IPS DF 4.7 (cell line): ENCODE data around the gene KCTD19.

ENCODE experiments used
- DNase-seq: peaks from one replicate; pipeline ENCODE4 v3.0.0-alpha.2; 2013; ENCODE audit warnings: low spot score; ENCODE audit errors: extremely low read depth

The KCTD19 gene

DNA sequence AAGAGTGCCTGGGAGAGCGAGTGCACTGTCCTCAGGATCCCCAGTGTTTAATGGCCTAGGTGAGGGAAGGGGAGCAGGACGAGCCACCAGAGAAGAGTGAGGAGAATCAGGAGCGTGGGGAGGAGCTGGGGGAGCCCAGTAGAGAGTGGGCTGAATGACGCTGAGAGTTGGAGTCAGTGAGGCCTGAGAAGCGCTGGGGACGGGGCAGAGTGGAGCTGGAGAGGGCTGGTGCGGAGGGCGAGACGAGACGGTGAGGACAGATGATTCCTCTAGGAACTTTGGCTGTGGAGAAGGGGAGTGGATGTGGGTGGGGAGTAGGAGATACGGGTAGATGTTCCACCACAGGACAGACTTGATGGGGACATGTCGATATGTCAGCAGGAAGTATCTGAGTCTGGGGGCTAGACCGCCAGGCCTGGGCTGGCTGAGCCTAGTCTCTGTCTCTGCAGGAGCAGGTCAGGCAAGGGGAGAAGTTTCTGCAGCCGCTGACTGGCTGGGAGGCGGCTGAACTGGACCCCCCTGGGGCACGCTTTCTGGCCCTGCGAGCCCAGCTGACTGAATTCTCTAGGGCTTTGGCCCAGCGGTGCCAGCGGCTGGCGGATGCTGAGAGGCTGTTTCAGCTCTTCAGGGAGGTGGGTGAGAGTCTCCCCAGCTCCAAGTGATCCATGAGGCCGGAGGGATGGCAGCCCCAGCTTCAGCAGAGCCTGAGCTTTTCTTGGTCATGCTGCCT lies 42.5 kb downstream of the KCTD19 start:
- no peak for DNase-seq

DNA sequence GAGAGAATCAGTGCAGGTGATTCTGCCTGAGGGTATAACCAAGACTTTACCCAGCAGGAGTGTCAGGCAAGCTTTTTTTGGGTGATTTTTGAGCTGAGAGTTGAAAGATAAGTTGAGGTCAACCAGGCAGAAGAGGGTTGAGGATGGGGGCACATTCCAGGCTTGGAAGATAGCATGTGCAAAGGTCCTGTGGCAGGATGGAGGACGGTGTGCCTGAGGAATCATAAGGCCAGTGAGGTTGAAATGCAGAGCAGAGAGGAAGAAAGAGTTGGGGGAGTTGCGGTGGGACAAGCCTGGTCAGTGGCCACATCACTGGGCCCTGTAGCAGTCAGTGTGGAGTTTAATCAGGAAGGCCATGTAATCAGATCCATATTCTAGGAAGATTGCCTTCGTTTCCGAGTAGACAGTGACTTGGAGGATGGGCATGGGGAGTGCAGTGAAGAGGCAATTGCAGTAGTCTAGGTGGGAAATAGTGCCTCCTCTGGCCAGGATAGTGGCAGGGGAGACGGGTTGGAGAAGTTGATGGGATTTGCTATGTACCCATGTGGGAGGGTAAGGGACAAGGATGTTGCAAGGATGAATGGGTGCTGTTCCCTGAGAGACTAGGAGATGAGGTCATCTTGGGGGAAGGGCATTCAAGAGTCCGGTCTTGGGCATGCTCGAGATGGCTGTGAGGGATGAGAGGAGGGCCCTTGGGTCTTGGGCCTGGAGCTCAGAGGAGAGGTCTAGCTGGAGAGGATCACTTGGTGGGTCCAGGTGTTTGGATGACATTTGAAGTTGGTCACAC lies 43.3 kb downstream of the KCTD19 start:
- DNase-seq: no peak

DNA sequence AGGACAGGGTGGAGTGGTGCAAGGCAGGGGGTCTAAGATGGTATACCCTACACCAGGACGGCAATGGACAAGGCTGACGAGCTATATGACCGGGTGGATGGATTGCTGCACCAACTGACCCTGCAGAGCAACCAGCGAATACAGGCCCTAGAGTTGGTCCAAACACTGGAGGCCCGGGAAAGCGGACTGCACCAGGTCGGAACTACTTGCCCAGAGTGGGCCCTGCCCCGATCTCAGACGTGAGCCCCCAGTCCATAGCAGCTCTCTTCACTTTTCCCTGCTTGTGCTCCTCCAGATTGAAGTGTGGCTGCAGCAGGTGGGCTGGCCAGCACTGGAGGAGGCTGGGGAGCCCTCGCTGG lies 44.1 kb downstream of the KCTD19 start:
- DNase-seq: no peak

DNA sequence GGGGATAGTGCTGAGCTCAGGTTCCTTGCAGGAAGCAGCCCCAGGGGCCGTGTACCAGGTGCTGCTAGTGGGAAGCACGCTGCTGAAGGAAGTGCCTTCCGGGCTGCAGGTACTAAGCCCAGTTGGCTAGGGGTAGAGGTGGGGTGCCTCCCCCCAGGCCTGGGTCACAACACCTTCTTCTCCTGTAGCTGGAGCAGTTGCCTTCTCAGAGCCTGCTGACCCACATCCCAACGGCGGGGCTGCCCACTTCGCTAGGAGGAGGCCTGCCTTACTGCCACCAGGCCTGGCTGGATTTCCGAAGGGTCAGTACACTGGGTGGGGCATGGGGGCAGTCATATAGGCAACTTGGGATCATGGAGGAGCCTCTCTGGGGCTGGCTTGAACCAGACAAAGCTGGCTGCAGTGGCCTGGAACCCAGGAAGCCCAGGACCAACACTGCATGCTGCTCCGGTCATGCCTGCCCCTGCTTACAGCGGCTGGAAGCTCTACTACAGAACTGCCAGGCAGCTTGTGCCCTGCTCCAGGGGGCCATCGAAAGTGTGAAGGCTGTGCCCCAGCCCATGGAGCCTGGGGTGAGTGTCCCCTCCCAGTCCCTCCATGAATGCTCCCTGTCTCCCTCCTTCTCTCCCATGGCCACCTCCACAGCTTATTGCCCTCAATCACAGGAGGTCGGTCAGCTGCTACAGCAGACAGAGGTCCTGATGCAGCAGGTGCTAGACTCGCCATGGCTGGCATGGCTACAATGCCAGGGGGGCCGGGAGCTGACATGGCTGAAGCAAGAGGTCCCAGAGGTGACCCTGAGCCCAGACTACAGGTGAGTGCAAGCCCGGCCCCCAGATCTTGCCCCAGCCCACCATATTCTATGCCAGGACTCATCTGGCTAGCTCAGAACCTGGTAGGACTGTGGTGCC lies 44.8 kb downstream of the KCTD19 start:
- no peak for DNase-seq

DNA sequence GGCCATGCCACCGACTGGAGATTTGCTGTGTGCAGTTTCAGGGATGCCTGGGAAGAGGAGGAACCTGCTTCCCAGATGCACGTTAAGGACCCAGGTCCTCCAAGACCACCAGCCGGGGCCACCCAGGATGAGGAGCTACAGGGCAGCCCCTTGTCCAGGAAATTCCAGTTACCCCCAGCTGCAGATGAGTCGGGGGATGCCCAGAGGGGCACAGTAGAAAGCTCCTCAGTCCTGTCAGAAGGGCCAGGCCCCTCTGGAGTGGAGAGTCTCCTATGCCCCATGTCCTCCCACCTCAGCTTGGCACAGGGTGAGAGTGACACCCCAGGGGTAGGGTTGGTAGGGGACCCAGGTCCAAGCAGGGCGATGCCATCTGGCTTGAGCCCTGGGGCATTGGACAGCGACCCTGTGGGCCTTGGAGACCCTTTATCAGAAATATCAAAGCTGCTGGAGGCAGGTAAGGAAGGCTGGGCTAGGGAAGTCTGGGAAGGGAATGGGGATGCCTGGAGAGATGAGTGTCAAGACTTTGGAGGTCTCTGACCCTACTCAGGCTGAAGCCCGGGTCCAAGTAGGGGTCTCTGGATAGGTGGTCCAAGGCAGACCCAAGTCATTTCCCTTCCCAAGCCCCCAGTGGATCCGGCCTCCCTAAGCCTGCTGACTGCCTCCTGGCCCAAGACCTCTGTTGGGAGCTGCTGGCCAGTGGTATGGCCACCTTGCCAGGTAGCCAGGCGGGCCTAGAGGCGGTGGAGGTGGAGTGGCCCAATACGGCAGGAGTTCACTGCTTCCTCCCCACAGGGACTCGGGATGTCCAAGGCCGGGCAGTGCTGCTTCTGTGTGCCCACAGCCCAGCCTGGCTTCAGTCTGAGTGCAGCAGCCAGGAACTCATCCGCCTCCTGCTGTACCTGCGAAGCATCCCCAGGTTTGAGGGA lies 46.2 kb downstream of the KCTD19 start:
- DNase-seq: no peak

DNA sequence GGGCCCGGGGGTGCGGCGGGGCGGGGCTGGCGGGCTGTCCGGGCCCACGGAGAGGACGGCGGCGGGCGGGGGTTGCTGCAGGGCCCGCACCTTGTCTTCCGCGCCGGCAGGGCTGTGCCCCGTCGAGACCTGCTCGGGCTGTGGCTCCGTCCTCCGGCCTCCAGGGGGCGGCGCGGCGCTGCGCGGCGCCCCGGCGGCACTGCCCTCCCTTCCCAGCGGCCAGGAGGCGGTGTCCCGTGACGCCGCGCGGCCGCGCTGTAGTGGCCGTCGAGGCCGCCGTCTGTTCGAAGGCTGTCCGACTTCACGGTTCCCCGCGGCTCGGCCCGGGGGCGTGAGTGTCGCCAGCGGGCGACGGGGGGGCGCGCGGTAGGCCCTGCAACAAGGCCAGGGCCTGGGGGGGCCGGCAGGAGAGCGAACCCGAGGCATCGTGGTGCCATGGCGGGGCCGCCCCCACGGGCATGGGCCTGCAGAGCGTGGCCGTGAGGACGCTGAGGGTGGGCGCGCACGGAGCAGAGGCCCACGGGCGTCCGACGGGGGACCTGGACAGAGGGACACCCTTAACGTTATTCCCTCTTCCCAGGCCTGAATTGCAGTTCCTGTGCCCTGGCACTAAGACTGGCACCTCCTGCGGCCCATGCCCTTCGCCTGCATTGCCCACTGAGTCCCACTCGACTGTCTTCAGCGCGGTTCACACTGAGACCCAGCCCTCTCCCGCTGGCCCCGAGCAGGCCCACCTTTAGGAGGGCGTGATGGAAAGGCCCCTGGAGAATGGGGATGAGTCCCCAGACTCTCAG lies 47.0 kb downstream of the KCTD19 start, which contains the start of gene PLEKHG4:
TSS of gene PLEKHG4 (plus strand) at position 237 of the 794 bp plus-strand sequence. CDS start at position 750, 513 bp downstream.
- DNase-seq: no peak

GRCh38 chr16:67278773-67279295 lies 47.7 kb downstream of the KCTD19 start:
- DNase-seq: no peak

- DNase-seq: no peak
Observed at GRCh38 chr16:67277999-67278772, 48.4 kb downstream of the KCTD19 start.

DNA sequence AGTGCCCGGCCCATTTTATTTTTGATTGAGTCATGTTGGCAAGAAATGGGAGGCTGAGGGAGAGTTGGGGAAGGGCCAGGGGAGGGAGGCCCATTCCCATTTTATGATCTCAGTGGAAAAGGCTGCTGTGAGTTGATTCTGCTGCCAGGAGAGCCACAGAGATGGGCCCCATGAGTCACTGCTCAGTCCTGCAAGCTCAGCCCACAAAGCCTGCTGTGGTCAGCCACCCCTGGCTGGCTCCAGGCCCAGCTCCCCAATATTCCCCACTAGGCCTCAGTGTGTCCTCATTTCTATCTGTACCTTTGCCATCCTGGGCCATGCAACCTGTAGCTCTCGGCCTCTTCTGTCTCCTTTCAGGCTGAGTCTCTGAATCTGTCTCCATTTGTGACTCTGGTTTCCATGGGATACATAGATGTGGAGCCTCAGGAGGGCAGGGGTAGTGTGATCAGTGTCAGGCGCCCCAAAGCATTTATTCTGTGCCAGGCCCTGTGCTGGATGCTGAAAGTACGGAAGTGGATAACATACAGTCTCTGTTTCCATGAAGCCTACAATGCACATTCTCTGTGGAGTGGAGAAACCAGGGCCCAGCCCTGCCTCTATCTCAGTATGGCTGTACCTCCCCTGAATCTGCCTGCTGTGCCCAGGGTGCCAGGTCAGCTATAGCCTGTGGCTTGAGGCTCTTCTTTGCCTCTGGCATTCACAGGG lies 49.1 kb downstream of the KCTD19 start:
- no peak for DNase-seq

DNA sequence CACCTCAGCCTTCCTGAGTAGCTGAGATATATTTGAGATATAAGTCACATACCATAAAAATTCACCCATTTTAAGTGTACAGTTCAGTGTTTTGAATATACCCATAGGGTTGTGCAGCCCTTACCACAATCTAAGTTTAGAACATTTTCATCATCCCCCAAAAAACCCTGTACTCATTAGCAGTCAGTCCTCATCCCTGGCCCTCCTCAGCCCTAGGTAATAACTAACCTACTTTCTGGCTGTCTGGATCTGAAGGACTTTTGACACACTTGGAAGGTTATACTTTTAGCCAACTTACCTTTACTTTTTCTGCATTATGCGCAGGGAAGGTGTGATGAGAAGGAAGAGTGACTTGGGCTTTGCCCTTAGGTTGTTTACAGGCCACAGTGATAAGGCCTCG lies 51.2 kb downstream of the KCTD19 start:
- DNase-seq: no peak

- no peak for DNase-seq
Observed at GRCh38 chr16:67271446-67271845, 55.1 kb downstream of the KCTD19 start.

- no peak for DNase-seq
Observed at GRCh38 chr16:67270931-67271338, 55.6 kb downstream of the KCTD19 start.

DNA sequence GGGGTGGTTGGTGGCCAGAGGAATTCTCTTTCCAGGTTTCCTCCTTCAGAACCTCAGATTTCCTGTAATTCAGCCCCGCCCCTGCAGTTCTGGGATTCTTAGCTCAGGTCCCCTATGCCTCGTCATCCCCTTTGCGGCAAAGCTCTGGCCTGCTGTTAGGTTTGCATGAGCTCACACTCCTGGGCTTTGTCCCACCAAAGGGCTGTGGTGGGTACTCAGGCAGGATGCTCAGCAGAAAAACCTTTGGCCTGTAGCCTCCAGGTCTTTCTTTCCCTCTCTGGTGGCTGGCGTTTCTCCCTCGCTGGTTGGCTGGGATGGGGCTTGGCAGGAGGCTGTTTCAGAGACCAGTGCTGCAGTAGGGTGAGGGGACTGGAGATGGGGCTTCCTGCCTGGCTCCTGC lies 56.8 kb downstream of the KCTD19 start:
- no peak for DNase-seq

GRCh38 chr16:67268136-67268579 lies 58.4 kb downstream of the KCTD19 start:
- DNase-seq: no peak

- DNase-seq: no peak
Observed at GRCh38 chr16:67265834-67266233, 60.7 kb downstream of the KCTD19 start.

GRCh38 chr16:67264866-67265265 lies 61.7 kb downstream of the KCTD19 start:
- no peak for DNase-seq

- no peak for DNase-seq
Observed at GRCh38 chr16:67264277-67264676, 62.3 kb downstream of the KCTD19 start.

DNA sequence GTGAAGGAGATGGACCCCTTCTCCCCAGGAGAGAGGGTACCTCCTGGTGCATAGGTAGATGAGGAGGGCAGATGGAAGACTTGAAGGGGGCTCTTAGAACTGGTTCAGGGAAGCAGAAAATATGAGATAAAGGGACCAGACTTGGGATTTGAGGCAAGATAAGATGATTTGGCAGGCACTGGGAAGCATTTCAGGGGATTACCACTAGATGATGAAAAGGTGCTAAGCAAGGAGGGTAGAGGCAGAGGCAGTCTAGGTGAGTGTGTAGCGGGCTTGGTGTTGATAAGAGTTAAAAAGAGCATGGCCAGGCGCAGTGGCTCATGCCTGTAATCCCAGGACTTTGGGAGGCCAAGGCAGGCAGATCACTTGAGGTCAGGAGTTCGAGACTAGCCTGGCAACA lies 63.3 kb downstream of the KCTD19 start:
- DNase-seq: no peak
